HL-60 (cell line): ENCODE results near the gene BMAL1.

Experiments used
- POLR2AphosphoS5 ChIP-seq: IDR thresholded peaks from 2 replicates; pipeline ENCODE4 v1.6.1; 2012; ENCODE audit warnings: low read depth
- SPI1 ChIP-seq: IDR thresholded peaks from 2 replicates; pipeline ENCODE4 v1.6.1; 2012; ENCODE audit warnings: low read depth, mild to moderate bottlenecking, borderline replicate concordance
- TF ChIP-seq, protein P1 (sequence below): IDR thresholded peaks from one replicate; pipeline ENCODE4 v1.5.1; 2011; ENCODE audit warnings: low read length, control low read depth, inconsistent platforms; ENCODE audit not compliant: insufficient read depth

DNA sequence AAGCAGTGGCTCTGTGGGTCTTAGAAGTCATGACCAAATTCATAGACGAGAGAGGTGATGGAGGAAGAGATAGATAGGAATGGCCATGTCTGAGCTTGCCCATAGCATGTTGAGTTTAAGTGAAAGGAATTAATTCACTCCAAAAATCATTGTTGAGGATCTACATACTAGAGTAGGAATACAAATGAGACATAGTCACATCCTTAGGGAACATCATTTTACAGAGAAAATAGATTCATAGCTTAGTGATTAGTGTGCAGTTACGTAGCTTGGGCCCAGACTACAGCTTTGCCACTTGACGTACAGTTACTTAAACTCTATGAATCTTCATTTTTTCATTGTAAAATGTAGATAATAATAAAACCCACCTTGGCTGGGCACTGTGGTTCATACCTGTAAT lies 21.4 kb upstream of the BMAL1 start:
- TF ChIP-seq, protein P1, sequence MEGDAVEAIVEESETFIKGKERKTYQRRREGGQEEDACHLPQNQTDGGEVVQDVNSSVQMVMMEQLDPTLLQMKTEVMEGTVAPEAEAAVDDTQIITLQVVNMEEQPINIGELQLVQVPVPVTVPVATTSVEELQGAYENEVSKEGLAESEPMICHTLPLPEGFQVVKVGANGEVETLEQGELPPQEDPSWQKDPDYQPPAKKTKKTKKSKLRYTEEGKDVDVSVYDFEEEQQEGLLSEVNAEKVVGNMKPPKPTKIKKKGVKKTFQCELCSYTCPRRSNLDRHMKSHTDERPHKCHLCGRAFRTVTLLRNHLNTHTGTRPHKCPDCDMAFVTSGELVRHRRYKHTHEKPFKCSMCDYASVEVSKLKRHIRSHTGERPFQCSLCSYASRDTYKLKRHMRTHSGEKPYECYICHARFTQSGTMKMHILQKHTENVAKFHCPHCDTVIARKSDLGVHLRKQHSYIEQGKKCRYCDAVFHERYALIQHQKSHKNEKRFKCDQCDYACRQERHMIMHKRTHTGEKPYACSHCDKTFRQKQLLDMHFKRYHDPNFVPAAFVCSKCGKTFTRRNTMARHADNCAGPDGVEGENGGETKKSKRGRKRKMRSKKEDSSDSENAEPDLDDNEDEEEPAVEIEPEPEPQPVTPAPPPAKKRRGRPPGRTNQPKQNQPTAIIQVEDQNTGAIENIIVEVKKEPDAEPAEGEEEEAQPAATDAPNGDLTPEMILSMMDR, result no peak
- no peak for TF ChIP-seq SPI1
- TF ChIP-seq POLR2AphosphoS5, result no peak
